Measurements from ENCODE around the gene LINGO4.

LINGO4 gene

DNA sequence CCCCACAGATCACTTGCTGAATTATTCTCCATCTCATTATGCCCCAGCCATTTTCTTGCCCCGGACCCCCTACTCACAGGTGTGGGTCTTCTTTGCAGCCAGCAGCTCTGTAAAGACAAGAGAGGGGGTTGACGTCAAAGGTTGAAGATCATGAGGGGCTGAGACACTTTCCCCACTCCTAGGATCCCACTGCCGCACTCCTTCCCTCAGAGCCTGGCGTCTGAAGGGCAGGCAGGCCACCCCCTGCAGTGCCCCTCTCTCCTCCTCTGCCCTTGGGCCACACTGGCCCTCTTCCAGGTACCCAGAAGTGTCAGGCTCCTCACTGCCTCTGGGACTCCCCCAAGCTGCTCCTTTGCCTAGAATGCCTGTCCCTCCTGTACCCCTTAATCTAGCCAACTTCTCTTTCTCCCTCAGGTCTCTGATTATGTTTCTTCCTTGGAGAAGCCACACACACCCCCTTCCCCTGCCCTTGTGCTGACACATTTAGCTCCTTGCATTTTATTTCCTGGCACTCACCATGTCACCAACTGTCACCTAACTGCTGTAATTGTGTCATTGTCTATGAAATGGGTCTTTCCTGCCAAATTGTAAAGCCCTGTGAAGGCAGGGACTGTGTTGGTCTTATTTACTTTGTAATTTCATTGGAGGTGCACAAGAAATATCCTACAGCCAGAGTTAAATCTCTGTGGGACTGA lies 24.3 kb upstream of the LINGO4 start:
- intact Hi-C loops (cut with DNase I; ENCODE audit: low total_unique reads): no loop called here
- no peak overlapping the region for H3K4me3 ChIP-seq
- DNase-seq: no peak
- no peaks in the 10 kb centered on the region for H3K9me3 ChIP-seq
- no peak overlapping the region for H3K27ac ChIP-seq
- TF ChIP-seq, protein P1, sequence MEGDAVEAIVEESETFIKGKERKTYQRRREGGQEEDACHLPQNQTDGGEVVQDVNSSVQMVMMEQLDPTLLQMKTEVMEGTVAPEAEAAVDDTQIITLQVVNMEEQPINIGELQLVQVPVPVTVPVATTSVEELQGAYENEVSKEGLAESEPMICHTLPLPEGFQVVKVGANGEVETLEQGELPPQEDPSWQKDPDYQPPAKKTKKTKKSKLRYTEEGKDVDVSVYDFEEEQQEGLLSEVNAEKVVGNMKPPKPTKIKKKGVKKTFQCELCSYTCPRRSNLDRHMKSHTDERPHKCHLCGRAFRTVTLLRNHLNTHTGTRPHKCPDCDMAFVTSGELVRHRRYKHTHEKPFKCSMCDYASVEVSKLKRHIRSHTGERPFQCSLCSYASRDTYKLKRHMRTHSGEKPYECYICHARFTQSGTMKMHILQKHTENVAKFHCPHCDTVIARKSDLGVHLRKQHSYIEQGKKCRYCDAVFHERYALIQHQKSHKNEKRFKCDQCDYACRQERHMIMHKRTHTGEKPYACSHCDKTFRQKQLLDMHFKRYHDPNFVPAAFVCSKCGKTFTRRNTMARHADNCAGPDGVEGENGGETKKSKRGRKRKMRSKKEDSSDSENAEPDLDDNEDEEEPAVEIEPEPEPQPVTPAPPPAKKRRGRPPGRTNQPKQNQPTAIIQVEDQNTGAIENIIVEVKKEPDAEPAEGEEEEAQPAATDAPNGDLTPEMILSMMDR (IDR thresholded peaks at IDR 0.05): no peak
- H3K27me3 ChIP-seq: peaks cover 0 to 56% of the 10 kb centered on the region in 2 donors
- H3K36me3 ChIP-seq: no peaks in the 10 kb centered on the region
- H3K4me1 ChIP-seq: peaks cover 0 to 14% (median 0%) of the 10 kb centered on the region in 4 donors

DNA sequence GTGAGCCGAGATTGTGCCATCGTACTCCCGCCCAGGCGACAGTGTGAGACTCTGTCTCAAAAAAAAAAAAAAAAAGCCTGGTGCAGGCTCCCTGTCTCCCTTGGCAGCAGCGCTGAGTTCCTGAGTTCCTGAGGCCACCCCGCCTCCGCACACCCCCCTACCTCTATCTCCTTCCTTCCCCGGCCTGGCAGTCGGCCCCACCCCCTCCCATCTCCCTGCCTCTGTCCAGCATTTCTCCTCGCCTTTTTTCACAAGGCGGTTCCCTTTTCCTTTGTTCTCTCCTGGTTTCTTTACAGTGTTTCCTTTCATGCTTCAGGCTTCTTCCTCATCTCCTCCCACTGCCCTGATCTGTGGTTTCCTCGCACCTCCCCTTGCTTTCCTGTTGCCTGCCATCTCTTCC lies 23.7 kb upstream of the LINGO4 start:
- H3K27me3 ChIP-seq: peaks cover 0 to 52% of the 10 kb centered on the region in 2 donors
- no peak overlapping the region for H3K4me3 ChIP-seq
- no peak overlapping the region for H3K27ac ChIP-seq
- intact Hi-C loops (cut with DNase I; ENCODE audit: low total_unique reads): no loop called here
- H3K9me3 ChIP-seq: no peaks in the 10 kb centered on the region
- TF ChIP-seq, protein P1 (IDR thresholded peaks at IDR 0.05): no peak
- H3K36me3 ChIP-seq: no peaks in the 10 kb centered on the region
- no peak for DNase-seq
- H3K4me1 ChIP-seq: peaks cover 0 to 14% (median 0%) of the 10 kb centered on the region in 4 donors

DNA sequence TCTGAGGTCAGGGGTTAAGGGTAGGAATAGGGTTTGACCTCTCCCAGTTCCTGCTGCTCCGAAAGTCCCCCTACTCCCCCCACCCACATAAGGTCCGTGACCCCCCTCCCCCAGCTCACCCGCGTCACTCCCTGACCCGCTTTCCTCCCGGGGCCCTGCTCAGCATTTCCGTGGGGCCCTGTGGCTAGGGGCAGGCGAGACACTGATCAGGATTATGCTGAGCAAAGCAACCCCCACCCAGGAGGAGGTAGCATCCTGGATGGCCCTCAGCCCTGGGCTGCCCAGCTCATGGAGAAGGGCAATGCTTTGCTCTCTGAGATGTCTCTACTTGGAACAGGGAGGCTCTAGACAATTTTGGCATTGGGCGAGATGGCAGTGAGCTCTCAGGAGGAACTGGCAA lies 22.6 kb upstream of the LINGO4 start:
- no peaks in the 10 kb centered on the region for H3K36me3 ChIP-seq
- intact Hi-C loops (cut with DNase I; ENCODE audit: low total_unique reads): no loop called here
- no peaks in the 10 kb centered on the region for H3K9me3 ChIP-seq
- peaks cover 0 to 14% (median 0%) of the 10 kb centered on the region in 4 donors for H3K4me1 ChIP-seq
- no peak for DNase-seq
- no peak overlapping the region for H3K27ac ChIP-seq
- peaks cover 0 to 46% of the 10 kb centered on the region in 2 donors for H3K27me3 ChIP-seq
- TF ChIP-seq, protein P1 (IDR thresholded peaks at IDR 0.05): no peak
- H3K4me3 ChIP-seq: no peak overlapping the region

- H3K36me3 ChIP-seq: no peaks in the 10 kb centered on the region
- no peak overlapping the region for H3K27ac ChIP-seq
- H3K4me1 ChIP-seq: peaks cover 0 to 14% (median 0%) of the 10 kb centered on the region in 4 donors
- no peaks in the 10 kb centered on the region for H3K9me3 ChIP-seq
- TF ChIP-seq, protein P1 (IDR thresholded peaks at IDR 0.05): no peak
- H3K27me3 ChIP-seq: peaks cover 0 to 38% of the 10 kb centered on the region in 2 donors
- no peak overlapping the region for H3K4me3 ChIP-seq
- intact Hi-C loops (cut with DNase I; ENCODE audit: low total_unique reads): no loop called here
- no peak for DNase-seq
These were observed 20.8 kb upstream of the LINGO4 start for GRCh38 chr1:151825751-151826660.

GRCh38 chr1:151825204-151825603 lies 20.0 kb upstream of the LINGO4 start:
- TF ChIP-seq, protein P1 (IDR thresholded peaks at IDR 0.05): no peak
- Histone ChIP-seq H3K4me1 (peaks cover 0 to 17% (median 0%) of the 10 kb centered on the region in 4 donors), H3K4me3 (no peak overlapping the region), H3K27me3 (peaks cover 0 to 30% of the 10 kb centered on the region in 2 donors), H3K27ac (no peak overlapping the region), H3K36me3 (no peaks in the 10 kb centered on the region), H3K9me3 (no peaks in the 10 kb centered on the region)
- DNase-seq: no peak
- intact Hi-C loops (cut with DNase I; ENCODE audit: low total_unique reads): no loop called here

Measured in tibial artery (tissue), 4 donors.